HEK293 (cell line): Measurements from ENCODE around the gene PPM1N.

ENCODE experiments used
- BCL11A ChIP-seq: fragments of 450-650 bp; formaldehyde crosslinking; IDR thresholded peaks from 2 replicates; pipeline ENCODE4 v1.5.1; 2016; ENCODE audit warnings: low read depth, missing biosample characterization, missing genetic modification characterization
- KLF9 ChIP-seq: fragments of 450-650 bp; formaldehyde crosslinking; IDR thresholded peaks from 2 replicates; pipeline ENCODE4 v1.5.1; 2016; ENCODE audit warnings: missing biosample characterization, missing genetic modification characterization, low read depth
- OSR2 ChIP-seq: fragments of 450-650 bp; formaldehyde crosslinking; IDR thresholded peaks from 2 replicates; pipeline ENCODE4 v1.5.1; 2016; ENCODE audit warnings: missing biosample characterization, missing genetic modification characterization
- PRDM10 ChIP-seq: fragments of 450-650 bp; formaldehyde crosslinking; IDR thresholded peaks from 2 replicates; pipeline ENCODE4 v1.5.1; 2016; ENCODE audit warnings: missing biosample characterization, missing genetic modification characterization
- REST ChIP-seq: fragments of 450-650 bp; formaldehyde crosslinking; IDR thresholded peaks from 2 replicates; pipeline ENCODE4 v1.5.1; 2016; ENCODE audit warnings: missing biosample characterization, missing genetic modification characterization
- ZBTB1 ChIP-seq: fragments of 450-650 bp; formaldehyde crosslinking; IDR thresholded peaks from 2 replicates; pipeline ENCODE4 v1.5.1; 2016; ENCODE audit warnings: missing biosample characterization, missing genetic modification characterization
- ZNF114 ChIP-seq: fragments of 450-650 bp; formaldehyde crosslinking; IDR thresholded peaks from 2 replicates; pipeline ENCODE4 v1.5.0; 2017; ENCODE audit warnings: missing biosample characterization, missing genetic modification characterization
- TF ChIP-seq, protein P1 (sequence below): fragments of 450-650 bp; formaldehyde crosslinking; IDR thresholded peaks from 2 replicates; pipeline ENCODE4 v1.5.1; 2016; ENCODE audit warnings: missing biosample characterization, missing genetic modification characterization

DNA sequence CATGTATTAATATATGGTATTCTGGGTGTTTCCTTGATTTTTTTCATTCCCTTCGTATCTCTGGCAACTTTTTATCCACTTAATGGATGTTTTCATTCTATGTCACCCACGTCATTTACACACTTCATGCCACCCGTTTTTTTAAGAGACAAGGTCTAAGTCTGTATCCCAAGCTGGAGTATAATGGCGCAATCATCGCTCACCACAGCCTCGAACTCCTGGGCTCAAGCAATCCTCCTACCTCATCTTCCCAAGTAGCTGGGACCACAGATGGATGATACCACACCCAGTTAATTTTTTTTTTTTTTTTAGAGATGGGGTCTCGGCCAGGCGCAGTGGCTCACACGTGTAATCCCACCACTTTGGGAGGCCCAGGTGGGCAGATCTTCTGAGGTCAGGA, 5.7 kb downstream of the PPM1N start:
- no peak for TF ChIP-seq ZNF114
- no peak for TF ChIP-seq ZBTB1 (tag by site-specific recombination)
- TF ChIP-seq PRDM10 (tag by site-specific recombination) = no peak
- TF ChIP-seq, protein P1, sequence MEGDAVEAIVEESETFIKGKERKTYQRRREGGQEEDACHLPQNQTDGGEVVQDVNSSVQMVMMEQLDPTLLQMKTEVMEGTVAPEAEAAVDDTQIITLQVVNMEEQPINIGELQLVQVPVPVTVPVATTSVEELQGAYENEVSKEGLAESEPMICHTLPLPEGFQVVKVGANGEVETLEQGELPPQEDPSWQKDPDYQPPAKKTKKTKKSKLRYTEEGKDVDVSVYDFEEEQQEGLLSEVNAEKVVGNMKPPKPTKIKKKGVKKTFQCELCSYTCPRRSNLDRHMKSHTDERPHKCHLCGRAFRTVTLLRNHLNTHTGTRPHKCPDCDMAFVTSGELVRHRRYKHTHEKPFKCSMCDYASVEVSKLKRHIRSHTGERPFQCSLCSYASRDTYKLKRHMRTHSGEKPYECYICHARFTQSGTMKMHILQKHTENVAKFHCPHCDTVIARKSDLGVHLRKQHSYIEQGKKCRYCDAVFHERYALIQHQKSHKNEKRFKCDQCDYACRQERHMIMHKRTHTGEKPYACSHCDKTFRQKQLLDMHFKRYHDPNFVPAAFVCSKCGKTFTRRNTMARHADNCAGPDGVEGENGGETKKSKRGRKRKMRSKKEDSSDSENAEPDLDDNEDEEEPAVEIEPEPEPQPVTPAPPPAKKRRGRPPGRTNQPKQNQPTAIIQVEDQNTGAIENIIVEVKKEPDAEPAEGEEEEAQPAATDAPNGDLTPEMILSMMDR (tag by site-specific recombination) = no peak
- no peak for TF ChIP-seq OSR2
- TF ChIP-seq REST (tag by site-specific recombination) = no peak
- no peak for TF ChIP-seq BCL11A (tag by site-specific recombination)
- TF ChIP-seq KLF9 = no peak
